Muscle of arm (tissue), 12 donors: Measurements from ENCODE around the gene PEPD. TPM values are rescaled to one million over a fixed set of nuclear protein-coding genes. Genes with fewer than 3 reads are reported as not detected.

Experiments
- DNase-seq: peaks from one replicate; pipeline ENCODE4 v3.0.0-alpha.2; 2013
- polyA plus RNA-seq, 12 donors: library from polyadenylated mRNA; unstranded; fragments of 120-200 nt; gene quantifications; one replicate each; pipeline ENCODE4 v1.2.1, GENCODE V29; 2013; ENCODE audit not compliant: insufficient read length in 12 of 12

The PEPD gene
- polyA plus RNA-seq, 12 donors = 33.0 to 73.6 (median 43.2) TPM; not detected in 1

GRCh38 chr19:33551676-33552075 lies 30.1 kb upstream of the PEPD start:
- no peak for DNase-seq

GRCh38 chr19:33550768-33551167 lies 29.2 kb upstream of the PEPD start:
- DNase-seq = no peak

DNA sequence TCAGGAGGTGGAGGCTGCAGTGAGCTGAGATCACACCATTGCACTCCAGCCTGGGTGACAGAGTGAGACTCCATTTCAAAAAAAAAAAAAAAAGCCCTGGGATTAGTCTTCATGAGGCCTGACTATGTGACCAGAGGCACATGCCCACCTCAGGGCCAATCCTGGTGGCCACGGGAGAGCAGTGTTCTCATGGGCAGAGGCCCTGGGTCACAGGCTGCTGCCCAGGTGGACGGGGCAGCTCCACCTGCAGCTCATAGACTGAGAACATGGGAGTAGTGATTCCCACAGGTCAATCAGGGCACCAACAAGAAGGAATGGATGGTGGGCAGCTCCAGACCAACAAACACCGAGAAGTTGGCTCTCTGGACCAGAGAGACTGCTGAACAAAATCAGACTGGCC lies 26.1 kb upstream of the PEPD start:
- DNase-seq = no peak

GRCh38 chr19:33546656-33547055 lies 25.1 kb upstream of the PEPD start:
- no peak for DNase-seq

DNA sequence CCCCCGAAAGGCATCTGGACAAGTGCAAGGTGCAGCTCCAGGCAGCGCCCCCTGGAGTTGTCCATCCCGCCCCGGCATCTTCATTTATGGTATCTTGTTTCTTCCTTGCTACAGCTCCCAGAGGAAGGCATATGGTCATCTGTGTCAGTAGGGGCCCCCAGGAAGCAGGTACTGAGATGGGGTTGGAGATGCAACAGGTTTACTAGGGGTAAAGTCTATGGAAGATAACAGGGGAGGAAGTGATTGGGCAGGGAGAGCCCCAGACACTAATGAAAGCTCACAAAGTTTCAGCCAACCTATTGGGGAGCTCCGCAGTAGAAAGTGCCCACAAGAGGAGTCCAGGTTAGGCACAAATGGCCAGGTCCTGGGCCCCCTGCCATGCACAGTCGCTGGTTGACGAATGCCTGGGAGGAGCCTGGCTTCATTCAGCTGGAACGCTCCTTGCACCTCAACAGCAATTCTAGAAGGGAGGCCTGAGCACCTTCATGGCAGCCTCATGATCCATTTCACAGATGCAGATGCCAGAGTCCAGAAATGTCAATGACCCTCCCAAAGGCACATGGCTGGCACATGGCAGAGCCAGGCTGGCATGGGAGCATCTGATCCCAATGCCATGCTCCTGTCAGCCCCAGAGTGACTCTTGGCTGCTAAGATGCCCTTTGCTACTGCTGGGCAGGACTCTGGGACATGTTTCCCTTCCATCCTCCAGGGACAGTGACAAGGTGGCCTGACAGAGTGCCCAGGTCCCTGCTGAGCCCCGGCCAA lies 23.8 kb upstream of the PEPD start:
- no peak for DNase-seq

GRCh38 chr19:33535226-33535625 lies 13.6 kb upstream of the PEPD start:
- no peak for DNase-seq

GRCh38 chr19:33532859-33533460 lies 11.4 kb upstream of the PEPD start:
- DNase-seq = no peak

DNA sequence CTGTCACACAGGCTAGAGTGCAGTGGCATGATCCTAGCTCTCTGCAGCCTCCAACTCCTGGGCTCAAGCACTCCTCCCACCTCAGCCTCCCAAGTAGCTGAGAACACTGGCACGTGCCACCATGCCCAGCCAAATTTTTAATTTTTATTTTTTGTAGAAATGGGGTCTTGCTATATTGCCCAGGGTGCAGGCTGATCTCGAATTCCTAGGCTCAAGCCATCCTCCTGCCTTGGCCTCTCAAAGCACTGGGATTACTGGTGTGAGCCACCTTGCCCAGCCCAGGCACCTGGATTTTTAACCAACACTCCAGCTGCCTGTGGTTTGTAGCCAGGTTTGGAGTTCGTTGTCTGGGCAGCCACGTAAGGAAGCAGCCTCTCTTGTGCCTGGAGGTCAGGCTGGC lies 9.3 kb upstream of the PEPD start:
- DNase-seq = no peak

- DNase-seq = no peak
Observed at GRCh38 chr19:33530296-33530695, 8.7 kb upstream of the PEPD start.

DNA sequence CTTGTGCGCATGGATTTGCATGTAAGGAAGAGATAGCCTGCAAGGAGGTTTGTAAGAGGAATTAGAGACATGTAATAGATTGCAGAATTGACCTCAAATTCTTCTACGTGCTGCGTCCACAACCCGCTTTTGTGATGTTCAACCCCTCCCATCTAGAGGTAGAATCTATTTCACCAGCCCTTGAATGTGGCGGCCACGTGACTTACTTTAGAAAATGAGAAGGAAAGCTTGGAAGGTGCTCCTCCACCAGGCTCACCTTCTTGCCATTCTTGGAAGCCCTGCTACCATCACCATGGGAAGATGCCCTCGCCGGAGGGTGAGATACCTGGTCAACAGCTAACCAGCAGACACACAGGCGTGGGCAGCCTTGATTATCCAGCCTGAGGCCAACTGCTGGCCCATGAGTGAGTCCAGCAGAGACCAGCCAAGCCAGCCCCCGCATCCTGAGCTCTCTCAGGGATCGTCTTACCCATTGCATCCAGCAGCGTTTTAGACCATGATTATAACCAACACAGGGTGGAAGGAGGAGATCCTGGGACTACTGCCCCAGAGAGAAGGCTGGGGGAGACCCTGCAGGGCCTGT lies 7.6 kb upstream of the PEPD start:
- no peak for DNase-seq

- no peak for DNase-seq
Observed at GRCh38 chr19:33528404-33528803, 6.8 kb upstream of the PEPD start.

- DNase-seq = no peak
Observed at GRCh38 chr19:33527125-33527524, 5.5 kb upstream of the PEPD start.

- no peak for DNase-seq
Observed at GRCh38 chr19:33524024-33524664, 2.6 kb upstream of the PEPD start.

- DNase-seq = no peak
Observed at GRCh38 chr19:33523167-33523566, 1.6 kb upstream of the PEPD start.

DNA sequence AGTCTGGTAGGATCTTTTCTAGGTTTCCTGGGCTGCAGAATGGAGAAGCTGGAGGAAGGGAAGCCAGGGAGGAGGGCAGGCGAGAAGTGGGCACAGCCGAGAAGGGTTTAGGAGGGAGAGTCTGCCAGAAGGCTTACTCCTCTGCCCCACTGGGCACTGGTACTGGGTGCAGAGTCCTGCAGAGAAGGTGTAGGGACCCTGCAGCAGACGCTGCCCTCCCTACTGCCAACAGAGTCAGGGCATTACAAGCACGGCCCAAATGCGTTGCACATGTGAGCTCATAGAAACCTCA lies 726 bp upstream of the PEPD start:
- no peak for DNase-seq

- DNase-seq = no peak
Observed at GRCh38 chr19:33520844-33521479, 629 bp downstream of the PEPD start.

- no peak for DNase-seq
Observed at GRCh38 chr19:33520048-33520643, 1.4 kb downstream of the PEPD start.

GRCh38 chr19:33519416-33519815 lies 2.2 kb downstream of the PEPD start:
- DNase-seq = no peak

- DNase-seq = no peak
Observed at GRCh38 chr19:33518541-33518940, 3.0 kb downstream of the PEPD start.

- DNase-seq = no peak
Observed at GRCh38 chr19:33517922-33518321, 3.7 kb downstream of the PEPD start.

DNA sequence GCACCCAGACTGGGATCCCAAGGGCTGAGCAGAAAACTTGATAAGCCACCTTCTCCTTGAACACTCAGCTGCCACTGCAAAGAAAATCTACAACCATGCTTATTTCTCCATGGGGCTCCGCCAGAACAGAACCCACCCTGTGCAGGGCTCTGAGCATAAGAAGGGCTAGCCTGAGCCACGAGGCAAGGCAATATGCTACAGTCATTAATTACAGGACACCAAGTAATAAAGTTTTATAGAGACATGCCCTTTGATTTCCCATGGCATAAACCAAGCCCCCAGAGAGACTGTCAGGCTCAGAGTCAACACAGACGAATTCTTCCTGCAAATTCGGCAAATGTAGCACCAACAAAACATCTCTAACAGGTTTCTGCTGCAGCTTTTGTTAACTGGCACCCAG lies 5.7 kb downstream of the PEPD start:
- DNase-seq = no peak

- DNase-seq = no peak
Observed at GRCh38 chr19:33514885-33515551, 6.6 kb downstream of the PEPD start.
